SK-N-DZ (cell line): ENCODE data around the gene FAM240A.

Experiments used
- DNase-seq: peaks from one replicate; pipeline ENCODE4 v3.0.0-alpha.2; 2015; ENCODE audit warnings: low spot score
- small RNA-seq, 2 experiments: library from RNA; depleted of rRNA; stranded (forward); fragments of <200 nt; gene quantifications; one replicate each; pipeline ENCODE3, GENCODE V24; 2014

The FAM240A gene

GRCh38 chr3:46674031-46674845 is 61.9 kb downstream of the FAM240A start:
- no peak for DNase-seq

- DNase-seq = no peak
Observed at GRCh38 chr3:46675426-46675825, 63.1 kb downstream of the FAM240A start.

Small RNA genes within 50 kb of the gene (small RNA-seq; reads per million reads assigned to genes)
- gene RF00591 = 0 reads per million in 2 experiments
